Measurements from ENCODE around the gene RNF213.
"Not testable (repeated sequence)": the region's sequence is repeated elsewhere in the genome, so short reads cannot be mapped to it uniquely, and the experiment has no call there.

The RNF213 gene

GRCh38 chr17:80322864-80323263 lies 62.2 kb downstream of the RNF213 start:
- Histone ChIP-seq H3K9ac (ENCODE audit: low read length in 2 of 2) (no peak overlapping the region), H3K4me3 (ENCODE audit: low read length in 2 of 2) (no peak overlapping the region), H3K27me3 (ENCODE audit: control insufficient read depth in 1 of 2, insufficient read depth in 2 of 2, low read length in 2 of 2) (no peaks in the 10 kb centered on the region), H3K9me3 (ENCODE audit: control insufficient read depth in 2 of 2, low read length in 2 of 2) (no peaks in the 10 kb centered on the region), H3K27ac (ENCODE audit: low read length) (no peak overlapping the region), H3K36me3 (ENCODE audit: control insufficient read depth in 2 of 2, insufficient read depth in 2 of 2, low read length in 2 of 2) (peaks cover 45 to 49% of the 10 kb centered on the region in 2 donors), H3K4me1 (ENCODE audit: control insufficient read depth, insufficient read depth, low read length) (no peaks in the 10 kb centered on the region)

- H3K9me3 ChIP-seq (ENCODE audit: control insufficient read depth in 2 of 2, low read length in 2 of 2): no peaks in the 10 kb centered on the region
- H3K27ac ChIP-seq (ENCODE audit: low read length): no peak overlapping the region
- H3K4me1 ChIP-seq (ENCODE audit: control insufficient read depth, insufficient read depth, low read length): no peaks in the 10 kb centered on the region
- H3K4me3 ChIP-seq (ENCODE audit: low read length in 2 of 2): no peak overlapping the region
- H3K9ac ChIP-seq (ENCODE audit: low read length in 2 of 2): no peak overlapping the region
- peaks cover 52 to 58% of the 10 kb centered on the region in 2 donors for H3K36me3 ChIP-seq (ENCODE audit: control insufficient read depth in 2 of 2, insufficient read depth in 2 of 2, low read length in 2 of 2)
- H3K27me3 ChIP-seq (ENCODE audit: control insufficient read depth in 1 of 2, insufficient read depth in 2 of 2, low read length in 2 of 2): no peaks in the 10 kb centered on the region
These were observed 63.3 kb downstream of the RNF213 start for GRCh38 chr17:80323982-80324381.

- Histone ChIP-seq H3K9ac (ENCODE audit: low read length in 2 of 2) (no peak overlapping the region), H3K9me3 (ENCODE audit: control insufficient read depth in 2 of 2, low read length in 2 of 2) (no peaks in the 10 kb centered on the region), H3K27me3 (ENCODE audit: control insufficient read depth in 1 of 2, insufficient read depth in 2 of 2, low read length in 2 of 2) (no peaks in the 10 kb centered on the region), H3K4me1 (ENCODE audit: control insufficient read depth, insufficient read depth, low read length) (no peaks in the 10 kb centered on the region), H3K36me3 (ENCODE audit: control insufficient read depth in 2 of 2, insufficient read depth in 2 of 2, low read length in 2 of 2) (peaks cover 56 to 66% of the 10 kb centered on the region in 2 donors), H3K4me3 (ENCODE audit: low read length in 2 of 2) (no peak overlapping the region), H3K27ac (ENCODE audit: low read length) (no peak overlapping the region)
These were observed 66.9 kb downstream of the RNF213 start for GRCh38 chr17:80327518-80327917.

DNA sequence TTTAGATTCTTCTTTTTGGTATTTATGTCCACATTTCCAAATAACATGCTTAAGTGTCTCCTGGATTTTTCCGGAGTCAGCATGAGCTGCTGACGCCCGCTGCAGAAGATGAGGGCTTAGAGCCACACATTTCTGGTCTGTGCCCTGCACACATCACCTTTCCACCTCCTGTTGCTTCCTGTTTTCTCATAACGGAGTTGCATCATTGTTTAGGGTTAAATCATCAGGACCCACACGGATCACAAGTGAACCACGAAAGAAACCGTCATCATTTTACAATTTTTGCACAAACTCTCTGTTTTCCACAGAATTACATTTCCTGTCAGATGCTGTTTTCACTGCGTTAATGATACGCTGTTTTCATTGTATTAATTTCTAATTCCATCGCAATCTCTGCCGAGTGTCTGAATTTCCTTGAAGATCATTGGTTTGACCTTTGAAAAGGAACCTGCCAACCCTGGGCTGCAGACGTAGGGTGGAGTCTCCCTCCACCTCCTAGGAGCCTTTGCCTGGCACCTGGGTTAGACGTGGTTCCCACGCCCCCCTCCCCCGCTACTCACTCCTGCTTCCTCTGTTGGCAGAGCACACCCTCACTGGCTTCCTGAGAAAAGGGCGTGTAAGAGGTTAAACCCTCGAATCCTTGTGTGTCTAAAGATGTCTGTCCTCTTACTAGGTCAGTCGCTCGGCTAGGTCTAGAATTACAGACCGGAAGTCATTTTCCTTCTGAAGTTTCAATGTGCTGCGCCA lies 68.2 kb downstream of the RNF213 start:
- Histone ChIP-seq H3K27me3 (ENCODE audit: control insufficient read depth in 1 of 2, insufficient read depth in 2 of 2, low read length in 2 of 2) (no peaks in the 10 kb centered on the region), H3K27ac (ENCODE audit: low read length) (no peak overlapping the region), H3K4me1 (ENCODE audit: control insufficient read depth, insufficient read depth, low read length) (no peaks in the 10 kb centered on the region), H3K4me3 (ENCODE audit: low read length in 2 of 2) (no peak overlapping the region), H3K9ac (ENCODE audit: low read length in 2 of 2) (no peak overlapping the region), H3K9me3 (ENCODE audit: control insufficient read depth in 2 of 2, low read length in 2 of 2) (no peaks in the 10 kb centered on the region), H3K36me3 (ENCODE audit: control insufficient read depth in 2 of 2, insufficient read depth in 2 of 2, low read length in 2 of 2) (peaks cover 59% of the 10 kb centered on the region in 2 donors)

DNA sequence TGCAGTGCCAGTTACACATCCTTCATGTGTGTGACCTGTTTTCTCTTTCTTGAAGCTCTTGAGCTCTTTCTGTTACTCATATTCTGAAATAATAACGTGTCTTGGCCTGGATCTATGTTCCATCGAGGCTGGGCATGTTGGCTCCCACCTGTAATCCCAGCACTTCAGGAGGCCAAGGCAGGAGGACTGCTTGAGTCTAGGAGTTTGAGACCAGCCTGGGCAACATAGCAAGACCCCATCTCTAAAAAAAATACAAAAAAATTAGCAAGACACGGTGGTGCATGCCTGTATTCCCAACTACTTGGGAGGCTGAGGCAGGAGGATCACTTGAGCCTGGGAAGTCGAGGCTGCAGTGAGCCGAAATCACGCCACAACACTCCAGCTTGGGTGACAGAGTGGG lies 68.8 kb downstream of the RNF213 start:
- H3K9me3 ChIP-seq (ENCODE audit: control insufficient read depth in 2 of 2, low read length in 2 of 2); H3K27ac ChIP-seq (ENCODE audit: low read length); H3K4me3 ChIP-seq (ENCODE audit: low read length in 2 of 2); H3K27me3 ChIP-seq (ENCODE audit: control insufficient read depth in 1 of 2, insufficient read depth in 2 of 2, low read length in 2 of 2); H3K4me1 ChIP-seq (ENCODE audit: control insufficient read depth, insufficient read depth, low read length); H3K9ac ChIP-seq (ENCODE audit: low read length in 2 of 2): not testable (repeated sequence)
- peaks cover 63 to 64% of the 10 kb centered on the region in 2 donors for H3K36me3 ChIP-seq (ENCODE audit: control insufficient read depth in 2 of 2, insufficient read depth in 2 of 2, low read length in 2 of 2)

- Histone ChIP-seq H3K9me3 (ENCODE audit: control insufficient read depth in 2 of 2, low read length in 2 of 2) (no peaks in the 10 kb centered on the region), H3K4me1 (ENCODE audit: control insufficient read depth, insufficient read depth, low read length) (no peaks in the 10 kb centered on the region), H3K36me3 (ENCODE audit: control insufficient read depth in 2 of 2, insufficient read depth in 2 of 2, low read length in 2 of 2) (peaks cover 59 to 62% of the 10 kb centered on the region in 2 donors), H3K27ac (ENCODE audit: low read length) (no peak overlapping the region), H3K4me3 (ENCODE audit: low read length in 2 of 2) (no peak overlapping the region), H3K9ac (ENCODE audit: low read length in 2 of 2) (no peak overlapping the region), H3K27me3 (ENCODE audit: control insufficient read depth in 1 of 2, insufficient read depth in 2 of 2, low read length in 2 of 2) (no peaks in the 10 kb centered on the region)
These were observed 69.6 kb downstream of the RNF213 start for GRCh38 chr17:80330276-80330675.

- H3K9me3 ChIP-seq (ENCODE audit: control insufficient read depth in 2 of 2, low read length in 2 of 2); H3K9ac ChIP-seq (ENCODE audit: low read length in 2 of 2); H3K27me3 ChIP-seq (ENCODE audit: control insufficient read depth in 1 of 2, insufficient read depth in 2 of 2, low read length in 2 of 2); H3K4me1 ChIP-seq (ENCODE audit: control insufficient read depth, insufficient read depth, low read length); H3K27ac ChIP-seq (ENCODE audit: low read length); H3K4me3 ChIP-seq (ENCODE audit: low read length in 2 of 2): not testable (repeated sequence)
- peaks cover 60 to 63% of the 10 kb centered on the region in 2 donors for H3K36me3 ChIP-seq (ENCODE audit: control insufficient read depth in 2 of 2, insufficient read depth in 2 of 2, low read length in 2 of 2)
These were observed 70.3 kb downstream of the RNF213 start for GRCh38 chr17:80330938-80331337.

GRCh38 chr17:80331820-80332219 lies 71.2 kb downstream of the RNF213 start:
- no peaks in the 10 kb centered on the region for H3K27me3 ChIP-seq (ENCODE audit: control insufficient read depth in 1 of 2, insufficient read depth in 2 of 2, low read length in 2 of 2)
- H3K36me3 ChIP-seq (ENCODE audit: control insufficient read depth in 2 of 2, insufficient read depth in 2 of 2, low read length in 2 of 2): peaks cover 59 to 60% of the 10 kb centered on the region in 2 donors
- no peak overlapping the region for H3K9ac ChIP-seq (ENCODE audit: low read length in 2 of 2)
- H3K4me1 ChIP-seq (ENCODE audit: control insufficient read depth, insufficient read depth, low read length): no peaks in the 10 kb centered on the region
- H3K9me3 ChIP-seq (ENCODE audit: control insufficient read depth in 2 of 2, low read length in 2 of 2): no peaks in the 10 kb centered on the region
- H3K4me3 ChIP-seq (ENCODE audit: low read length in 2 of 2): no peak overlapping the region
- no peak overlapping the region for H3K27ac ChIP-seq (ENCODE audit: low read length)

- Histone ChIP-seq H3K4me3 (ENCODE audit: low read length in 2 of 2) (no peak overlapping the region), H3K27ac (ENCODE audit: low read length) (no peak overlapping the region), H3K9ac (ENCODE audit: low read length in 2 of 2) (no peak overlapping the region), H3K27me3 (ENCODE audit: control insufficient read depth in 1 of 2, insufficient read depth in 2 of 2, low read length in 2 of 2) (no peaks in the 10 kb centered on the region), H3K4me1 (ENCODE audit: control insufficient read depth, insufficient read depth, low read length) (no peaks in the 10 kb centered on the region), H3K36me3 (ENCODE audit: control insufficient read depth in 2 of 2, insufficient read depth in 2 of 2, low read length in 2 of 2) (peaks cover 48 to 57% of the 10 kb centered on the region in 2 donors), H3K9me3 (ENCODE audit: control insufficient read depth in 2 of 2, low read length in 2 of 2) (no peaks in the 10 kb centered on the region)
These were observed 76.7 kb downstream of the RNF213 start for GRCh38 chr17:80337195-80337895.

DNA sequence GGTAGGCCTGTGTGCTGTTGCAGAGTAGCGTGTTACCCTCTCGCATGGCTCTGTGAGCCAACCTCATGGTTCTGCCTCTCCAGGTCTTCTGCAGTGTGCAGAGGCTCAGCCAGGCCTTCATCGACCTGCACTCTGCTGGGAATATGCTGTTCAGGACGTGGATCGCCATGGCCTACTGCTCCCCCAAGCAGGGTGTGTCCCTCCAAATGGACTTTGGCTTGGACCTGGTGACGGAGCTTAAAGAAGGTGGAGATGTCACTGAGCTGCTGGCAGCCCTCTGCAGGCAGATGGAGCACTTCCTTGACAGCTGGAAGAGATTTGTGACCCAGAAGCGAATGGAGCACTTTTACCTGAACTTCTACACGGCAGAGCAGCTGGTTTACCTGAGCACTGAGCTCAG lies 78.5 kb downstream of the RNF213 start:
- Histone ChIP-seq H3K27me3 (ENCODE audit: control insufficient read depth in 1 of 2, insufficient read depth in 2 of 2, low read length in 2 of 2) (no peaks in the 10 kb centered on the region), H3K4me3 (ENCODE audit: low read length in 2 of 2) (no peak overlapping the region), H3K36me3 (ENCODE audit: control insufficient read depth in 2 of 2, insufficient read depth in 2 of 2, low read length in 2 of 2) (peaks cover 52 to 57% of the 10 kb centered on the region in 2 donors), H3K9ac (ENCODE audit: low read length in 2 of 2) (no peak overlapping the region), H3K27ac (ENCODE audit: low read length) (no peak overlapping the region), H3K4me1 (ENCODE audit: control insufficient read depth, insufficient read depth, low read length) (no peaks in the 10 kb centered on the region), H3K9me3 (ENCODE audit: control insufficient read depth in 2 of 2, low read length in 2 of 2) (no peaks in the 10 kb centered on the region)

All from stomach smooth muscle (tissue), 2 donors.